C4-2B (cell line): ENCODE data around the gene TAS2R50.

Source experiments
- ZFX ChIP-seq: fragments of 450-650 bp; IDR thresholded peaks from 2 replicates; pipeline ENCODE4 v1.6.1; 2017
- TF ChIP-seq, protein P1 (sequence below): fragments of 450-650 bp; conservative IDR thresholded peaks from 2 replicates; pipeline ENCODE4 v1.5.1; 2017; ENCODE audit warnings: mild to moderate bottlenecking

GRCh38 chr12:11026118-11026517, 39.4 kb upstream of the TAS2R50 start:
- TF ChIP-seq, protein P1, sequence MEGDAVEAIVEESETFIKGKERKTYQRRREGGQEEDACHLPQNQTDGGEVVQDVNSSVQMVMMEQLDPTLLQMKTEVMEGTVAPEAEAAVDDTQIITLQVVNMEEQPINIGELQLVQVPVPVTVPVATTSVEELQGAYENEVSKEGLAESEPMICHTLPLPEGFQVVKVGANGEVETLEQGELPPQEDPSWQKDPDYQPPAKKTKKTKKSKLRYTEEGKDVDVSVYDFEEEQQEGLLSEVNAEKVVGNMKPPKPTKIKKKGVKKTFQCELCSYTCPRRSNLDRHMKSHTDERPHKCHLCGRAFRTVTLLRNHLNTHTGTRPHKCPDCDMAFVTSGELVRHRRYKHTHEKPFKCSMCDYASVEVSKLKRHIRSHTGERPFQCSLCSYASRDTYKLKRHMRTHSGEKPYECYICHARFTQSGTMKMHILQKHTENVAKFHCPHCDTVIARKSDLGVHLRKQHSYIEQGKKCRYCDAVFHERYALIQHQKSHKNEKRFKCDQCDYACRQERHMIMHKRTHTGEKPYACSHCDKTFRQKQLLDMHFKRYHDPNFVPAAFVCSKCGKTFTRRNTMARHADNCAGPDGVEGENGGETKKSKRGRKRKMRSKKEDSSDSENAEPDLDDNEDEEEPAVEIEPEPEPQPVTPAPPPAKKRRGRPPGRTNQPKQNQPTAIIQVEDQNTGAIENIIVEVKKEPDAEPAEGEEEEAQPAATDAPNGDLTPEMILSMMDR: peak; percentile 29
- no peak for TF ChIP-seq ZFX
